Stimulated activated CD4-positive, alpha-beta T cell treated with anti-CD3 and anti-CD28 coated beads, Interleukin-12 subunit alpha, Interleukin-12 subunit beta, amount 100 ng/mL, for 4 hours (primary cell): Measurements from ENCODE around the gene PCDH7.

Experiments
- DNase-seq: peaks from one replicate; pipeline ENCODE4 v3.0.0-alpha.2; 2020

The PCDH7 gene, protein sequence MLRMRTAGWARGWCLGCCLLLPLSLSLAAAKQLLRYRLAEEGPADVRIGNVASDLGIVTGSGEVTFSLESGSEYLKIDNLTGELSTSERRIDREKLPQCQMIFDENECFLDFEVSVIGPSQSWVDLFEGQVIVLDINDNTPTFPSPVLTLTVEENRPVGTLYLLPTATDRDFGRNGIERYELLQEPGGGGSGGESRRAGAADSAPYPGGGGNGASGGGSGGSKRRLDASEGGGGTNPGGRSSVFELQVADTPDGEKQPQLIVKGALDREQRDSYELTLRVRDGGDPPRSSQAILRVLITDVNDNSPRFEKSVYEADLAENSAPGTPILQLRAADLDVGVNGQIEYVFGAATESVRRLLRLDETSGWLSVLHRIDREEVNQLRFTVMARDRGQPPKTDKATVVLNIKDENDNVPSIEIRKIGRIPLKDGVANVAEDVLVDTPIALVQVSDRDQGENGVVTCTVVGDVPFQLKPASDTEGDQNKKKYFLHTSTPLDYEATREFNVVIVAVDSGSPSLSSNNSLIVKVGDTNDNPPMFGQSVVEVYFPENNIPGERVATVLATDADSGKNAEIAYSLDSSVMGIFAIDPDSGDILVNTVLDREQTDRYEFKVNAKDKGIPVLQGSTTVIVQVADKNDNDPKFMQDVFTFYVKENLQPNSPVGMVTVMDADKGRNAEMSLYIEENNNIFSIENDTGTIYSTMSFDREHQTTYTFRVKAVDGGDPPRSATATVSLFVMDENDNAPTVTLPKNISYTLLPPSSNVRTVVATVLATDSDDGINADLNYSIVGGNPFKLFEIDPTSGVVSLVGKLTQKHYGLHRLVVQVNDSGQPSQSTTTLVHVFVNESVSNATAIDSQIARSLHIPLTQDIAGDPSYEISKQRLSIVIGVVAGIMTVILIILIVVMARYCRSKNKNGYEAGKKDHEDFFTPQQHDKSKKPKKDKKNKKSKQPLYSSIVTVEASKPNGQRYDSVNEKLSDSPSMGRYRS (N-terminal part only)

DNA sequence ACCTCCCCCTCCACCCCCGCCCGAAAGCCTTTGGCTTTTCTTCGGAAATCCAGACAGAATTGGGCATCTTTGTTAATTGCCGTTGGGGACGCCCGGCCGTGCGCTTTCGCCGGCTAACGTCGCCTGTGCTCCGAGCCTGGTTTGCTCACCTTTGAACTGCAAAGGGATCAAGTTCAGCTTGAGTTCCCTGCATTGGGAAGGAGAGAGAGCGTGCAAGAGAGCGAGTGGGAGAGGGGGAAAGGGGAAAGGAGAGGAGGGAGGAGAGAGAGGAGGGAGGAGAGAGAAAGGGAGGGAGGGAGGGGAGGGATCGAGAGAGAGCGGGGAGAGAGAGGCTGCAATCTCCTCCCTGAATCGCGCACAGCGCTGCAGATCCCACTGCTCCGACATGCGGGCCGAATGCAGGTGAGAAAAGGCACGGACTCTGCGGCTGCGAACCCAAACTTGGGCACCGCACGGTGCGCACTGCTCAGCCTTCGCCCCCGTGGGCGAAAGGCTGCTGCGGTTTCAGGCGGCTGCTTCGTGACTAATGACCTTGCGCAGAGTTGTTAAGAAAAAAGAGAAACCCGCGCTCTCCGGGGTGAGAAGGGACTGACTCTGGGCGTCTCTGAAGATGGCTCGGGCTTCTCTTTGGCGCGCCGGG, at the start of gene PCDH7:
TSS of gene PCDH7 (plus strand) at position 349 of the 640 bp plus-strand sequence. CDS start 1,054 bp downstream, outside the sequence.
- DNase-seq, result no peak

DNA sequence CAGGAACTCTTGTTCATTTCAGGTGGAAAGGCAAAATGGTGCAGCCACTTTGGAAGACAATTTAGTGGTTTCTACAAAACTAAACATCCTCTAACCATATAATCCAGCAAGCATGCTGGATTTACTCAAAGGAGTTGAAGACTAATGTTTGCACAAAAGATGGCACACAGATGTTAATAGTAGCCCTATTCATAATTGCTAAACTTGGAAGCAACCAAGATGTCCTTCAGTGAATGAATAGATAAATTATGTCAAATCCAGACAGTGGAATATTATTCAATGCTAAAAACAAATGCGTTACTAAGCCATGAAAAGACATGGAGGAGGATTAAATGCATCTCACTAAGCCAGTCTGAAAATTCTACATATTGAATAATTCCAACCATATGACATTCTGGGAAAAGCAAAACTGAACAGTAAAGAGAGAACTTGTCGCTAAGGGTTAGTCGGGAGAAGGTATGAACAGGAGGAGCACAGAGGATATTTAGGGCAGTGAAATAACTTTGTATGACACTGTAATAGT, 48.2 kb upstream of the PCDH7 start:
- no peak for DNase-seq

DNA sequence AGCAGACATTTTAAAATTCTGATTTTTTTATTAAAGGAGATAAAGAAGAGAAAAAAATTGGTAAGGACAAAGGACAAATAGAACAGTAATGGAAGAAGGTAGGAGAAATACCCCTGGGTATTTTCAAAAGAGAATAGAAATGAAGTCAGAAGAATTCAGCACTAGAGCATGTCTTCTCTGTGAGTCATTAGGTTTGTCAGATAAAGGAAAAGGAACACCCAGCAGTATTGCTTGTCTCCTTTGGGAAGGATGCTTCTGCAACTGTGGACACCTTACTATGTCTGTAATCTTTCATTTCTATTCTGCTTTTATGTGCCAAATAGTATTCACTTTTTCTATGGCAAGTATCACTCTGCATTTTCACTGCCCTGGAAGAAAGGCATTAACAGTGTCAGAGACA, 24.0 kb upstream of the PCDH7 start:
- no peak for DNase-seq

DNA sequence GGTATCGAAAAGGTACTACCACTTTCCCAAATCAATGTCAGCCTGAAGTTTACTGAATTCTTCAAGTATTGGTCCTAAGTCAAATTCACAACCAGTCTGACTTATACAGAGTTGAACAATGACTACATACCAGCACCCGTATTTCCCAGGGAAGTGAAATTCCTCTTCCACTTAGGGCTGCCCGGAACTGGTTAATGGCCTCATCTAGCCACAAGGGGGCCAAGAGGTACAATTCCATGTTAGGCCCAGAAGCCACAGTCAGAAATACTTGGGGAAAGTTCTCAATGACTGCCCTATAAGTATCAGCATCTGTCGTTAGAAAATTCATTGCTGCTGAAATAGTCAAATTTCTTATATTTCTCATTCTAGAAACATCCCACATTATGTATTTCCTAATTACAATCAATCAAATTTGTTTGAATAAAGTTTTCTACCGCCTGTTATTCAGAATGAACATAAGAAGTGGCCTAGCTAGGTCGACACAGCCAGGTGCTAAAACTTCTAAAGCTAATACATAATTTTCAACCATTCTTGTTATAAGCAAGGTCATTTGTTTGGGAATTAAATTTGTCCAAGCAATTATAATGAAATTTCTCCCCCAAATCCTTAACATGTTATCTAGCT, 5.6 kb upstream of the PCDH7 start:
- no peak for DNase-seq

DNA sequence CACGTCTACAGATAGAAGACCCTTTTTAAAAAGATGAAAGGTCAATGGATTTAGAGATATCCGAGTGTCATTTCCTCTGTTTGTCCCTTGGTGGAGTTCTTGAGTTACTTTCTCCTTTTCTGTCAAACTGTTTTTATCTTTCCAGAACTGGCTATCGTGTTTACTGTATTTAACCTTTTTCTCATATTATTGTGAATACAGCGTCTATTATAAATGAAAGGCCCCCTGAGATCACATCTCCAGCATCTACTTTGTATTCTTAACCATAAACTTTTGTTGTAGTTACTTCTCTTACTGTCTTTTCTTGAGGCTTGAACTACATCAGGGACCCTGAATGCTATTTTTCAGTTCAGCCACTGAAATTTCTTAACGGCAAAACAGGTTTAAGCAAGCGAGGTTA, 4.0 kb upstream of the PCDH7 start:
- DNase-seq, result no peak

DNA sequence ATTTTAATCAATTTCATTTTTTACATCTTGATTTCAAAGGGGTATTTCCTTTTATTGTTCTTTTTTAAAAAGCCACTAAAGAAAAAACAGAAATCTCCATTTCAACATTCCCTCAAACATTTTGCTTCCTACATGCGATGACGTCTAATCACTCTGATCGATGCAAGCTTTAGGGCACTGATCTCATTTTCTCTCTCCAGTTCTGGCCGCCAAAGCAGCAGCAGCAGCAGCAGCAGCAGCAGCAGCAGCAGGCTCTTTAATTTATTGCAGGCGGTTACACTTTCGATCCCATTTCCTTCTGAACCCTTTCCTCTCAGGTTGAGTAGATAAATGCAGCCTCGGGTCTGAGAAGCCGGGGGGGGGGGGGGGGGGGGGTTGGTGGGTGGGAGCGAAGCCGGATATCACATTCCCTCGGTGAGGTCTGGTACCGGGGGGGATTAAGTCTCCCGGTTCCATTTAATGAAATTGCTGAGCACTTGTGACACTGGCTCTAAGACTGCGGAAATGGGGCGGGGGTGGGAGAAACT, 3.4 kb upstream of the PCDH7 start:
- no peak for DNase-seq

DNA sequence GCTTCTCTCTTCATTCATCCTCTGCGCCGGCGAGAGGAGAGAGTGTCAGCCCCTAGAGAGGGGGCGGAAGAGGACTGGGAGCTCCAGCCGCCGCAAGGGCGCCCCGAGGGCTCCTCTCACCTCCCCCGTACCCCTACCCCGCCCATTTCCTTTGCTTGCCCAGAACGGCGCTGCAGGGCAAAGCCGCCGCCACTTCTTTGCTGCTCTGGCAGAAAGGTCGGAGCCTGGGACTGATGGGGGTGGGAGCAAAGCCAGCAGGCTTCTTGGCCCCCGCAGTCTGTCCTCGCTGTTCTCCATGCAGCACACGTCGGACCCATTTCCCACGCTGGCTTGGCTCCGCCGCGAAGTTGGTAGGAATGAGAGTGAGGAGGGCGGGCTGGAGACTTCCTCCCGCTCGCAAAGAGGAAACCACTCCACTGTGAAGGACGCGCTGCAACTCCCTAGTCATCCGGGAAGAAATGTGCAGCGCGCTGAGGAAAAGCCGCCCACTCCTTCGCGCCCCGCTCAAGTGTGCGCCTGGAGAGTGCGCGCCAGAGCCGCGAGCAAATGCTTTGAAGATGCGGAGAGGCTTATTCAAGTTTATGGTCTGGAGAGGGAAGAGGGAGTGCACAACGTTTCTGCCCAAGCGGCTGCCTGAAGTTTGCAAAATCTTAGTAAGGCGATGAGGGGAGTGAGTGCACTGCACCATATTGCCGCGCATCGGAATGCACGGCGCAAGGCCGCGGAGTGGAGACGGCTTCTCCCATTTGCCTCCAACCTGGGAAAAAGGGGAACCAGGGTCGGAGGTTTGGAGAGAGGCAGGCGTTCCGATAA, 2.8 kb upstream of the PCDH7 start:
- no peak for DNase-seq

DNA sequence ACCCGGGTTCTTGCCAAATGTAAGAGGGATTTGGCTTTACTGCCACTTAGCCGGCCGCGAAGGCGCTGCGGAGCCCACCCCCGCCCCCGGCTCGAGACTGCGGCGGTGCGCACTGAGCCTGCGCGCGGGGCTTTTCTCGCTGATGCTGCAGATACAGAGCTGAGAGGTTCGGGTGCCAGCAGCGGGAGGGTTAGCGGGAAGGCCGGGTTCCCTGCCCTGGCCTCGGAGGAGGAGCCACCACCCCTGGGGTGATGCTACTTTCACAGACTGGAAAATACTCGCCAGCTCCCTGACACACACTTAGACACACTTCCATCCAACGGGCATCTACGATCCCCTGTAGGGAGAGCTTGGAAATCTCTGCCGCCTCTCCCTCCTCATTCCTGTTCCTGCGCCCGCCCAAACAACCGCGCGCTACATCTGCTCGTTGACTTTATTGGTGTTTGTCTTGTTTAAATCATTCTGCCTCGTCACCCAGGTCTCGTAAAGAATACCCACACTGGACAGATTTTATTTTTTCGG, 2.1 kb upstream of the PCDH7 start:
- DNase-seq, result no peak

DNA sequence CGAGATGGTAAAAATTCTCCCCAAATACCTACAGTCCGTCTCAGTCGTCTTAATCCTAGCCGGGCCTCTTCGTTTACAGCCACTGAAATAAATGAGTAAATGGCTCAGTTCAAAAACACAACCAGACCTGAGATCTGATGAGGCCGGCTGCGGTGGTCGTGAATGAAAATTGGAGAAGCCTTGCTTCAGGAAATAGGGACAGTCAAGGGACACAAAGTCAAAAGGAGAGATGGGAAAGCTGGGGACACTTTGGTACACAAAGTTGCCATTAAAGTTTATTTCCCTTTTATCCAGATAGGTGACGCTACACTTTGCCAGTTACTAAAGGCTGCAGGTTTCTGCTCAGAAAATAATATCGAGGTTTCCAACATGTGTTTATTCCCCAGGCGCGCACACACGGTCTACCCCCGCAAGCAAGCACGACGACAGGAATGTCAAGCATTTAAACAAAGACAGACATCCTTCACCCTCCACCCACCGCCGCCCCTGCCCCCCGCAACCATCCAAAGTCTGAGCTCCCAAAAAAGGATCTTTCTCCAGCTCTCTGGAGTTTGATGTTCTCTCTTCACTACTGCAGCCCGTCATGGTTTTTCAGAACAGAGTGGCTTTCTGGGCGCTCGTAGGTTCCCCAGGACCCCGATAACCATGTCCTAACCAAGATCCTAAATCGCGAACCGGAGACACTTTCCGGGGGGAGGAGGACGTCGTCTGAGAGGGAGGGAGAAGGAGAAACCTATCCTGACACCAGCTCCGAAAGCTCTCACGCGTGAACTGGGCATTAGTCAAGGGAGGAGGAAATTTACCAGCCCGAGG, 1.3 kb upstream of the PCDH7 start:
- DNase-seq, result no peak

DNA sequence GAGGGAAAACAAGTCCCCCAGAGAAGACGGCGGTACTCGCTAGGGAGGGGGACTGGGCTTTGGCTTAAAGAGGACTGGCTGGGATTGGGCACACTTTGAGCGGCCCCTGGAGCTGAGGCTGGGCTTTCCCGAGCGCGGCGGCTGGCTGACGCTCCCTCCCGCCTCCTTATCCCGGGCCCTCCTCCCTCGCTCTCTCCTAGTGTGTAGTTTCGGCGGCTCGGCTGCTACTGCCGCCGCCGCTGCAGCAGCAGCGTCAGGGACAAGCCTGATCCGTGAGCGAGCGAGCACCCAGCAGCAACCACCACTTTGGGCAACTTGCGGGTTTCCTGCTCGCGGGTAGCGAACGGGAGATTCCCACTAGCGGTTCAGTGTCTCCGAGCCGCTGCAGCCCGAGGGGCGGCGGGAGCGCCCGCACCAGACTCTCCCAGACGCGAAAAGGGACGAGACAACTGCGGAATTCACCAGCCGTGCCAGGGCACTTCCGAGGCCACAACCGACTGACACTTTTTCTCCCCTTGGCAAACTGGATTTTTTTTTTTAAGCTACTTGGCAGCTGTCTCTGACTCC, 632 bp upstream of the PCDH7 start:
- DNase-seq, result no peak

DNA sequence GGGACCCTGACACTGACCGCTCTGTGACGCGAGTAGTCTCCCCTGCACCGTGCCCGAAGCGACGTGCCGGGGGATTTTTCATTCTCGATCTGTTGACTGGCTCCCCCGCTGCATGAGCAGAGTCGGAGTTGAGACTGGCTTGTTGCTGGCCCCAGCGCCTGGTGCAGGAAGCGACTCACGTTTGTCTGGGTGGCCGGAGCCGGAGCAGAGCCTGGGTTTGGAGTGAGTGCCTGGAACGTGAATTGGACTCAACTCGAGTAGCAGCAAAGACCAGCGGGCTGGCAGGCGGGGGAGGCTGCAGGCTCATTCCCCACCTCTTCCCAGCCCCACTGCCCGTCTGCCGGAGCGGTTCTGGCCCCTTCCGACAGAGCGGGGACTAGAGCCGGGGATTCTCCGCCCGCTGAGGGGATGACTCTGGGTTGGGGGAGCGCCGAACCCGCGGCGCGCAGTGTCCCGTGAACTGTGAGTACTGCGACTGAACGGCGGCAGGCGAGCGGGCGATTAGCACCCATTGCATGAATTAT, 554 bp downstream of the PCDH7 start:
- no peak for DNase-seq

DNA sequence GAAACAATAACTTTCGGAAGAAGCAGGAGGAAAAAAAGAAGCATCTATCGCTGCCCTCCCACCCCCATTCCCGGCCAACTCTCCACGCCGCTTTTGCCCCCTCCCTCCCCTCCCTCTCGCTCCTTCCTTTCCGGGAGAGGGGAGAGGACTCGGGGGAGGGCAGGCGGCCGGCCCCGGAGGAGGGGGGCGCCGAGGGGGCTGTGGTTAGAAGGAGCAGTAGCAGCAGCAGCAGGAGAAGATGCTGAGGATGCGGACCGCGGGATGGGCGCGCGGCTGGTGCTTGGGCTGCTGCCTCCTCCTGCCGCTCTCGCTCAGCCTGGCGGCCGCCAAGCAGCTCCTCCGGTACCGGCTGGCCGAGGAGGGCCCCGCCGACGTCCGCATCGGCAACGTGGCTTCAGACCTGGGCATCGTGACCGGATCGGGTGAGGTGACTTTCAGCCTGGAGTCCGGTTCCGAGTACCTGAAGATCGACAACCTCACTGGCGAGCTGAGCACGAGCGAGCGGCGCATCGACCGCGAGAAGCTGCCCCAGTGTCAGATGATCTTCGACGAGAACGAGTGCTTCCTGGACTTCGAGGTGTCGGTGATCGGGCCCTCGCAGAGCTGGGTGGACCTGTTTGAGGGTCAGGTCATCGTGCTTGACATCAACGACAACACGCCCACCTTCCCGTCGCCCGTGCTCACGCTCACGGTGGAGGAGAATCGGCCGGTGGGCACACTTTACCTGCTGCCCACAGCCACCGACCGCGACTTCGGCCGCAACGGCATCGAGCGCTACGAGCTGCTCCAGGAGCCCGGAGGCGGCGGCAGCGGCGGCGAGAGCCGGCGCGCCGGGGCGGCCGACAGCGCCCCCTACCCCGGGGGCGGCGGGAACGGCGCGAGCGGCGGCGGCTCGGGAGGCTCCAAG, 1.3 kb downstream of the PCDH7 start:
- DNase-seq, result no peak

DNA sequence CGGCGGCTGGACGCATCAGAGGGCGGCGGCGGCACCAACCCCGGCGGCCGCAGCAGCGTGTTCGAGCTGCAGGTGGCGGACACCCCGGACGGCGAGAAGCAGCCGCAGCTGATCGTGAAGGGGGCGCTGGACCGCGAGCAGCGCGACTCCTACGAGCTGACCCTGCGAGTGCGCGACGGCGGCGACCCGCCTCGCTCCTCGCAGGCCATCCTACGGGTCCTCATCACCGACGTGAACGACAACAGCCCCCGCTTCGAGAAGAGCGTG, 1.9 kb downstream of the PCDH7 start:
- no peak for DNase-seq

DNA sequence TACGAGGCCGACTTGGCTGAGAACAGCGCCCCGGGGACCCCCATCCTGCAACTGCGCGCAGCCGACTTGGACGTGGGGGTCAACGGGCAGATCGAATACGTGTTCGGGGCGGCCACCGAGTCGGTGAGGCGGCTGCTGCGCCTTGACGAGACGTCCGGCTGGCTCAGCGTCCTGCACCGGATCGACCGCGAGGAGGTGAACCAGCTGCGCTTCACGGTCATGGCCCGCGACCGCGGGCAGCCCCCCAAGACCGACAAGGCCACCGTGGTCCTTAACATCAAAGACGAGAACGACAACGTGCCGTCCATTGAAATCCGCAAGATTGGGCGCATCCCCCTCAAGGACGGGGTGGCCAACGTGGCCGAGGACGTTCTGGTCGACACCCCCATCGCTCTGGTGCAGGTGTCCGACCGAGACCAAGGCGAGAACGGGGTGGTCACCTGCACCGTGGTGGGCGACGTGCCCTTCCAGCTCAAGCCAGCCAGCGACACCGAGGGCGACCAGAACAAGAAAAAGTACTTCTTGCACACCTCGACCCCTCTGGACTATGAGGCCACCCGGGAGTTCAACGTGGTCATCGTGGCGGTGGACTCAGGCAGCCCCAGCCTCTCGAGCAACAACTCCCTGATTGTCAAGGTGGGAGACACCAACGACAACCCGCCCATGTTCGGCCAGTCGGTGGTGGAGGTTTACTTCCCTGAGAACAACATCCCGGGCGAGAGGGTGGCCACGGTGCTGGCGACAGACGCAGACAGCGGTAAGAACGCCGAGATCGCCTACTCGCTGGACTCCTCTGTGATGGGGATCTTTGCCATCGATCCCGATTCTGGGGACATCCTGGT, 2.4 kb downstream of the PCDH7 start:
- no peak for DNase-seq

DNA sequence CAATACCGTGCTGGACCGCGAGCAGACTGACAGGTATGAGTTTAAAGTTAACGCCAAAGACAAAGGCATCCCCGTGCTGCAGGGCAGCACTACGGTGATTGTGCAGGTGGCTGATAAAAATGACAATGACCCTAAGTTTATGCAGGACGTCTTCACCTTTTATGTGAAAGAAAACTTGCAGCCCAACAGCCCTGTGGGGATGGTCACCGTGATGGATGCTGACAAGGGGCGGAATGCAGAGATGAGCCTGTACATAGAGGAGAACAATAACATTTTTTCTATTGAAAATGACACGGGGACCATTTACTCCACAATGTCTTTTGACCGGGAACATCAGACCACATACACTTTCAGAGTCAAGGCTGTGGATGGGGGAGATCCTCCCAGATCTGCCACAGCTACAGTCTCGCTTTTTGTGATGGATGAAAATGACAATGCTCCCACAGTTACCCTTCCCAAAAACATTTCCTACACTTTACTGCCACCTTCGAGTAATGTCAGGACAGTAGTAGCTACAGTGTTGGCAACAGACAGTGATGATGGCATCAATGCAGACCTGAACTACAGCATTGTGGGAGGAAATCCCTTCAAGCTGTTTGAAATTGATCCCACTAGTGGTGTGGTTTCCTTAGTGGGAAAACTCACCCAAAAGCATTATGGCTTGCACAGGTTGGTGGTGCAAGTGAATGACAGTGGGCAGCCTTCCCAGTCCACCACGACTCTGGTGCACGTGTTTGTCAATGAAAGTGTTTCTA, 3.2 kb downstream of the PCDH7 start:
- no peak for DNase-seq

DNA sequence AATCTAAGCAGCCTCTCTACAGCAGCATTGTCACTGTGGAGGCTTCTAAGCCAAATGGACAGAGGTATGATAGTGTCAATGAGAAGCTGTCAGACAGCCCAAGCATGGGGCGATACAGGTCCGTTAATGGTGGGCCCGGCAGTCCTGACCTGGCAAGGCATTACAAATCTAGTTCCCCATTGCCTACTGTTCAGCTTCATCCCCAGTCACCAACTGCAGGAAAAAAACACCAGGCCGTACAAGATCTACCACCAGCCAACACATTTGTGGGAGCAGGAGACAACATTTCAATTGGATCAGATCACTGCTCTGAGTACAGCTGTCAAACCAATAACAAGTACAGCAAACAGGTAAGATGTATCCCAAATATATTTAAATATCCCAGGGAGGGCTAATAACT, 4.1 kb downstream of the PCDH7 start:
- DNase-seq, result no peak

DNA sequence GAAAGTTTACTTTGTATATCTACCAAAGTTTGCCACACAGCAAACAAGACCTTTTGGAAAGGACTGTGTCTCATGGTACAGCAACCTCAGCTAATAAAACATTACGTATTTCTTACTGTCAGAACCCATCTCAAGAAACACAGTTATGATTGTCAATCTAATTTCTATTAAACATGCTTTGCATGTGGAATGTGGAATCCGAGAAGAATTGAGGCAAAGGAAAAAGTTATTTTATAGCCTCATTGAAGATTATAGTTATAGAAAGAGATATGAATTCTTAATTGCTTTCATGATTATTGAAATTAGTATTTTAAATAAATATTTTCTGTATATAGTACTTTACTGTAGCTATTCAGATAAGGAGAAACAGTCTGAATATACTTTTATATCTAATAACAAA, 5.4 kb downstream of the PCDH7 start:
- DNase-seq, result no peak
